Measurements from ENCODE around the gene USP20.

Gene USP20

DNA sequence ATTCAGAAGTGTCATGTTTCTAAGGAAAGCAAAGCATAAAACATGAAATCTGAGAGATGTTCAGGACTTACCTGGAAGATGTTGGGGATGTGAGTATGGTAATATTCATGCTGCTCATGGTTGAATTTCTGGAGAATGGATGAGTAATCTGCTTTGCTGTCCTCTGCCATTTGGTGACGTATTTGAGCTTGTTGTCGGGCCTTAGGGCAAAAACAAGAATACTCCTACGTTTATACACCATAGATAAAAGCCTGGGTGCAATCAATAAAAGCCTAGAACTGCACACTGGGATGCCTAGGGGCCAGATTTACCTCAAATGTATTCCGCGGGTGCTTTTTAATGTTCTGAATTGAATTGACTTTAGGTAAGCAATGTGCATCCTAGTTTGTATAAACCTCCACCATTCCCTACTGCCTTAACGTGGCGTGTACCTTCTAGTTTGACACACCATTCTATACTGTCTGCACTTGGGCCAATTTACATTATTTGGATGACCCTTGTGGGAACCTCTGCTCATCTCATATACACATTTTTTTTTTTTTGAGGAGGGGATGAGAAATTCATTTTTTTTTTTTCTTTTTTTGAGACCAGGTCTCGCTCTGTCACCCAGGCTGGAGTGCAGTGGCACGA lies 94.4 kb downstream of the USP20 start:
- no peak for DNase-seq

DNA sequence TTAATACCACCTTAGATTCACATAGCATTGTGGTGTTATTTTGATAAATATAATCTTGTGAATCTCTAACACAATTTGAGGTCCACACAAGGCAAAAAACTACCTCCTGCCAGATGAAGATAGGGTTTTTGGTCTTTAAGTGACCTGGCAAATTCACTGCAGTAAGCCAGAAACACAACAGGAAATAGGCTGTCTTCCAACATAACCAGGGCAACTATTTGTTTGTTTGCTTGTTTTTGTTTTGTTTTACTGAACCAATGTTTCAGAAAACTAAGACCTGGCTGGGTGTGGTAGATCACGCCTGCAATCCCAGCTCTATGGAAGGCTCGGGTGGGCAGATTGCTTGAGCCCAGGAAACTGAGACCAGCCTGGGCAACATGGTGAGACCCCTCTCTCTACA lies 95.5 kb downstream of the USP20 start:
- no peak for DNase-seq
